HL-60/S4 treated with retinoic acid at 250 ng/mL for 4 days and 3 days (cell line): ENCODE measurements around the gene WDPCP.
"Not testable (repeated sequence)": the region's sequence is repeated elsewhere in the genome, so short reads cannot be mapped to it uniquely, and the experiment has no call there.

Experiments used
- in situ Hi-C: fragments of 300-500 bp; cut with MboI; formaldehyde crosslinking; loops from 2 replicates; pipeline ENCODE4 v1.7.0; 2022; ENCODE audit warnings: low sequenced_read_pairs

WDPCP gene

GRCh38 chr2:63590626-63591408 lies 2.5 kb upstream of the WDPCP start:
- in situ Hi-C loops = no loop called here

GRCh38 chr2:63589148-63589958 lies 1.1 kb upstream of the WDPCP start:
- in situ Hi-C loops = no loop called here

GRCh38 chr2:63587814-63588384 lies 378 bp downstream of the WDPCP start:
- in situ Hi-C loops = no loop called here

- in situ Hi-C loops = no loop called here
These were observed 5.4 kb downstream of the WDPCP start for GRCh38 chr2:63582873-63583272.

GRCh38 chr2:63581298-63581961 lies 6.8 kb downstream of the WDPCP start:
- in situ Hi-C loops = no loop called here

GRCh38 chr2:63580651-63581297 lies 7.5 kb downstream of the WDPCP start:
- in situ Hi-C loops = no loop called here

- in situ Hi-C loops = no loop called here
These were observed 9.5 kb downstream of the WDPCP start for GRCh38 chr2:63578767-63579166.

- in situ Hi-C loops = no loop called here
These were observed 11.7 kb downstream of the WDPCP start for GRCh38 chr2:63576546-63576945.

GRCh38 chr2:63573726-63574345 lies 14.4 kb downstream of the WDPCP start:
- in situ Hi-C loops = not testable (repeated sequence)

GRCh38 chr2:63573026-63573425 lies 15.3 kb downstream of the WDPCP start:
- in situ Hi-C loops = not testable (repeated sequence)

- in situ Hi-C loops = no loop called here
These were observed 16.3 kb downstream of the WDPCP start for GRCh38 chr2:63572001-63572400.

GRCh38 chr2:63571291-63571690 lies 17.0 kb downstream of the WDPCP start:
- in situ Hi-C loops = no loop called here

GRCh38 chr2:63569740-63570139 lies 18.5 kb downstream of the WDPCP start:
- in situ Hi-C loops = no loop called here

GRCh38 chr2:63562751-63563150 lies 25.5 kb downstream of the WDPCP start:
- in situ Hi-C loops = no loop called here

- in situ Hi-C loops = not testable (repeated sequence)
These were observed 29.4 kb downstream of the WDPCP start for GRCh38 chr2:63558922-63559321.

- in situ Hi-C loops = not testable (repeated sequence)
These were observed 30.5 kb downstream of the WDPCP start for GRCh38 chr2:63557819-63558218.

- in situ Hi-C loops = no loop called here
These were observed 32.3 kb downstream of the WDPCP start for GRCh38 chr2:63555931-63556330.

GRCh38 chr2:63555299-63555698 lies 33.0 kb downstream of the WDPCP start:
- in situ Hi-C loops = no loop called here

GRCh38 chr2:63553049-63553448 lies 35.2 kb downstream of the WDPCP start:
- in situ Hi-C loops = no loop called here

GRCh38 chr2:63545023-63545422 lies 43.3 kb downstream of the WDPCP start:
- in situ Hi-C loops = no loop called here
